Measurements from ENCODE around the gene PCED1A.

The PCED1A gene

DNA sequence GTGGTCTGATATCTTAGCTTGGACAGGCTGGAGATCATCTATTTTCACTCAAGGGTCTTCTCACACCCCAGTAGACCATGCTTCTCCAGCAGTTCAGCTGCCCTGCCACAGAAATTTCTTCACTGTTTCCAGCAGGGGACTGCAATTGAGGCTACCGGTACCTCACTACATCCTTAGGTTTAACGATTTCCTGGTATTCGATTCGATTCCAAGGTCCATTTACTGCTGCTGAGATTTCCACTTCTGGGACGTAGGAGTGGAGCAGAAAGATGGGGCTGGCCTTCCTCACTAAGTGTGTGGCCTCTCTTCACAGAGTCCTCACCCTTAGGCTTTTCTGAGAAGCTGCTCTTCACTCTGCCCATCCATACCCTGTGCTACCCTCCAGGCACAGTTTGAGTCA, 6.2 kb upstream of the PCED1A start:
- TF ChIP-seq, protein P1, sequence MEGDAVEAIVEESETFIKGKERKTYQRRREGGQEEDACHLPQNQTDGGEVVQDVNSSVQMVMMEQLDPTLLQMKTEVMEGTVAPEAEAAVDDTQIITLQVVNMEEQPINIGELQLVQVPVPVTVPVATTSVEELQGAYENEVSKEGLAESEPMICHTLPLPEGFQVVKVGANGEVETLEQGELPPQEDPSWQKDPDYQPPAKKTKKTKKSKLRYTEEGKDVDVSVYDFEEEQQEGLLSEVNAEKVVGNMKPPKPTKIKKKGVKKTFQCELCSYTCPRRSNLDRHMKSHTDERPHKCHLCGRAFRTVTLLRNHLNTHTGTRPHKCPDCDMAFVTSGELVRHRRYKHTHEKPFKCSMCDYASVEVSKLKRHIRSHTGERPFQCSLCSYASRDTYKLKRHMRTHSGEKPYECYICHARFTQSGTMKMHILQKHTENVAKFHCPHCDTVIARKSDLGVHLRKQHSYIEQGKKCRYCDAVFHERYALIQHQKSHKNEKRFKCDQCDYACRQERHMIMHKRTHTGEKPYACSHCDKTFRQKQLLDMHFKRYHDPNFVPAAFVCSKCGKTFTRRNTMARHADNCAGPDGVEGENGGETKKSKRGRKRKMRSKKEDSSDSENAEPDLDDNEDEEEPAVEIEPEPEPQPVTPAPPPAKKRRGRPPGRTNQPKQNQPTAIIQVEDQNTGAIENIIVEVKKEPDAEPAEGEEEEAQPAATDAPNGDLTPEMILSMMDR (conservative IDR thresholded peaks at IDR 0.05): no peak
- no peak overlapping the region for H3K27ac ChIP-seq

DNA sequence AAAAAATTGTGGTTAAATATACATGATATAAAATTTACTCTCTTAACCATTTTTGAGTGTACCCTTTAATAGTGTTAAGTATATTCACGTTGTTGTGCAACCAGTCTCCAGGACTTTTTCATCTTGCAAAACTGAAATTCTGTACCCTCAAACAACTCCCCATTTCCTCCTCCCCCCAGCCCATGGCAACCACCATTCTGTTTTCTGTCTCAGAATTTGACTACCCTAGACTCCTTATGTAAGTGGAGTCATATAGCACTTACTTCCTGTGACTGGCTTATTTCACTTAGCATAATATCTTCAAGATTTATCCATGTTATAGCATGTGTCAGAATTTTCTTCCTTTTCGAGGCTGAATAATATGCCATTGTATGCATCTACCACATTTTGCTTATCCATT, 5.2 kb upstream of the PCED1A start:
- TF ChIP-seq, protein P1 (conservative IDR thresholded peaks at IDR 0.05): no peak
- H3K27ac ChIP-seq: no peak overlapping the region

DNA sequence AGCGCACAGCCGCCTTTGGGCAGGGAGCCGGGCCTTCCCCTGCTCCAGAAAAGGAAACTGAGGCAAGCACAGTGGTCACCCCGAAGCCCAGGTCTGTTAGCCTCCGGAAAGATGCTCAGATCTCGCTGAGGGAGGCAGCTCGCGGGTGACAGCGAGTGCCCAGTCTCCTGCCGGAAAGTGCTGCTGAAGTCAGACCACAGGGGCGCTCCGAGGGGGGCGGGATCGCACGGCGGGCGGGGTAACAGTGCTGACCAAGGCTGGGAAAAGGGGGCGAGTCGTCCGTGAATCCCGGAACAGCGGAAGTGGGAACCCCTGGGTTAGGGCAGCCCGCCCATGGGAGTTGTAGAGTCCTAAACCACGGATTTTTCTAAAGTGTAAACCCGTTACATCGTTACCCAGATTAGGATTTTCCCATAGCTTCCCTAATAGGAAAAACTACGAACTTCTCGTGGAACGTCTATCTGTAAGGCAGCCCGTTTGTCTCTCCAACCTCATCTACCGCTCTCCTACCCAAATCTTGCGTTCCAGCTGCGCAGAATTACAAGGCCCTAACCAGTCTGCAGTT, 594 bp upstream of the PCED1A start:
- H3K27ac ChIP-seq: peak overlapping the region; percentile 91
- TF ChIP-seq, protein P1 (conservative IDR thresholded peaks at IDR 0.05): no peak

GRCh38 chr20:2839732-2840137, 720 bp downstream of the PCED1A start:
- peak overlapping the region; percentile 91 for H3K27ac ChIP-seq
- TF ChIP-seq, protein P1 (conservative IDR thresholded peaks at IDR 0.05): no peak

DNA sequence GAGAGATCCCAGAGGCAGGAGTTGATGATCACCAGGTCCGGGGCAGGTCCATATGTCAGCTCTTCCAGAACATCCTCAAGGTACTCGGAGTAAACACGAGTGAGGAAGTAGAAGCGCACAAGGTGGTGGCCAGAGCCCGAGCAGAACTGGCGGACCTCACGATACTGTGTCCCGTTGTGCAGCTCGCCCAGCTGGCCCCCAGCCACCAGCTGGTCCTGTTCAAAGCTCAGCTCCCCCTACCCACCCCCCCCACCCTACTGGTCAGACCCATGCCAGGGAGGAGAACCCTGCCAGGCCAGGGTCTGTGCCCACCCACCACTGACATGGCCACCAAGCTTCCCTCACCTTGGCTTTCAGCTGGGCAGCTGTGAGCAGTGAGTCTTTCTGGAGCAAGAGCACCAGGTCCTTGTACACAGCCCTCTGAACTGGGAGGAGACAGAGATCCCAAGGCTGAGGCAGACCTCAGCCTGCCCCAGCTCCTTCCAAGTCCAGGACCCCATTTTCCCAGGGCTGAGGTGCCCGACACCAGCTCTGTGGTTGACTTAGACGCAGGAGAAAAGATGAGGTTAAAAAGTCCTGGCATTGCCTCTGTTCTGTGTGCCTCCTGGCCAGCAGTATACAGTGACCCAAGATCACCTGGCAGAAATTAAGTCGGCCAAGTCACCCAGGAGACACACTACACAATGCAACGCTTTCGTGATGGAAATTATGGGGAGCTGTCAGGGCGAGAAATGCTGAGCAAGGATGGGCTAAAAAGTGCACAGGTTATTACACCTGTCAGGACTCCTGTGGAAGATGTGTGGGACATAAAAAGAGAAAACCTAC, 1.4 kb downstream of the PCED1A start:
- H3K27ac ChIP-seq: no peak overlapping the region; the same call in 1 of the 2 replicates
- TF ChIP-seq, protein P1 (conservative IDR thresholded peaks at IDR 0.05): no peak

- TF ChIP-seq, protein P1 (conservative IDR thresholded peaks at IDR 0.05): no peak
- H3K27ac ChIP-seq: no peak overlapping the region
Measured at GRCh38 chr20:2838170-2838797, 2.2 kb downstream of the PCED1A start.

GRCh38 chr20:2837221-2837960, 3.1 kb downstream of the PCED1A start:
- TF ChIP-seq, protein P1 (conservative IDR thresholded peaks at IDR 0.05): no peak
- H3K27ac ChIP-seq: no peak overlapping the region
